B cell (primary cell): ENCODE results near the gene PGLYRP3. TPM values are rescaled to one million over a fixed set of nuclear protein-coding genes. Genes with fewer than 3 reads are reported as not detected.

ENCODE experiments used
- ATAC-seq: fragments of 200-7000 bp; cut with Tn5 transposase; one replicate; pipeline ENCODE4 v1.10.0; 2021; ENCODE audit warnings: low read depth, mild to moderate bottlenecking, moderate number of reproducible peaks, moderate library complexity
- CTCF ChIA-PET: fragments of 350-600 bp; sonication (Branson Sonifier 250); formaldehyde crosslinking; loops from one replicate; lab custom pipeline; 2021; ENCODE audit warnings: antibody characterized with exemption, inconsistent platforms; lab: Charles Lee
- POLR2A ChIA-PET: fragments of 350-600 bp; sonication (Branson Sonifier 250); formaldehyde crosslinking; loops from one replicate; lab custom pipeline; 2021; ENCODE audit warnings: antibody characterized with exemption; lab: Charles Lee
- DNase-seq: peaks from one replicate; pipeline ENCODE4 v3.0.0; 2013
- H2AFZ ChIP-seq: 2 replicates; pipeline ENCODE4 v1.6.1; 2012; ENCODE audit warnings: mild to moderate bottlenecking, low read depth, low read length; ENCODE audit not compliant: insufficient read depth, poor library complexity, severe bottlenecking
- H3K27ac ChIP-seq, 2 donors: 1 replicate in 1 of 2; 2 replicates in 1 of 2; pipeline ENCODE4 v1.5.1; 2012 to 2013; ENCODE audit warnings: low read length in 2 of 2, mild to moderate bottlenecking in 2 of 2, moderate library complexity in 1 of 2
- H3K27me3 ChIP-seq, 4 experiments: fragments of 200-600 bp in 1 of 4; sonication (generic) in 1 of 4; replicated peaks in 1 of 4; 1 replicate in 2 of 4; 2 replicates in 2 of 4; pipeline versions ENCODE4 v1.6.1 to v1.7.0; 2013 to 2016; ENCODE audit warnings: low read length in 3 of 4, mild to moderate bottlenecking in 2 of 4, mixed read lengths in 1 of 4, moderate library complexity in 1 of 4; ENCODE audit not compliant: insufficient read depth in 4 of 4, control insufficient read depth in 3 of 4; ENCODE audit errors: control extremely low read depth in 1 of 4
- H3K36me3 ChIP-seq, 2 experiments: replicated peaks in 1 of 2; 1 replicate in 1 of 2; 2 replicates in 1 of 2; pipeline versions ENCODE4 v1.6.1 to v1.7.1; 2013; ENCODE audit warnings: low read length in 1 of 2; ENCODE audit not compliant: insufficient read depth in 2 of 2, control insufficient read depth in 1 of 2; ENCODE audit errors: control extremely low read depth in 1 of 2, extremely low read depth in 1 of 2
- H3K4me1 ChIP-seq, 2 donors: fragments of 200-600 bp in 1 of 2; sonication (generic) in 1 of 2; 1 replicate in 1 of 2; 2 replicates in 1 of 2; pipeline versions ENCODE4 v1.5.1 to v1.6.1; 2013 to 2017; ENCODE audit warnings: low read length in 2 of 2; ENCODE audit not compliant: control insufficient read depth in 2 of 2, insufficient read depth in 2 of 2
- H3K4me2 ChIP-seq: replicated peaks from 2 replicates; pipeline ENCODE3; 2012; ENCODE audit warnings: mild to moderate bottlenecking, low read depth, low read length; ENCODE audit not compliant: poor library complexity, severe bottlenecking
- H3K4me3 ChIP-seq, 5 experiments: fragments of 200-600 bp in 1 of 5; sonication (generic) in 1 of 5; 1 replicate in 3 of 5; 2 replicates in 2 of 5; pipeline versions ENCODE4 v1.5.1 to v1.7.0; 2011 to 2016; ENCODE audit warnings: low read length in 4 of 5, mild to moderate bottlenecking in 4 of 5, low read depth in 2 of 5, control low read depth in 1 of 5, moderate library complexity in 1 of 5; ENCODE audit not compliant: insufficient read depth in 1 of 5; ENCODE audit errors: control extremely low read depth in 1 of 5, extremely low read depth in 1 of 5
- H3K79me2 ChIP-seq: fragments of 200-600 bp; sonication (generic); one replicate; pipeline ENCODE4 v1.6.0; 2016; ENCODE audit warnings: low read length; ENCODE audit not compliant: control insufficient read depth, insufficient read depth
- H3K9ac ChIP-seq: fragments of 200-600 bp; sonication (generic); 2 replicates; pipeline ENCODE4 v1.6.1; 2017; ENCODE audit warnings: mild to moderate bottlenecking, low read length, moderate library complexity
- H3K9me3 ChIP-seq, 3 donors: one replicate each; pipeline versions ENCODE4 v1.6.1 to v1.7.1; 2013; ENCODE audit warnings: low read length in 2 of 3; ENCODE audit not compliant: control insufficient read depth in 2 of 3, insufficient read depth in 1 of 3; ENCODE audit errors: control extremely low read depth in 1 of 3
- H4K20me1 ChIP-seq: 2 replicates; pipeline ENCODE4 v1.6.0; 2012; ENCODE audit warnings: mild to moderate bottlenecking, low read length; ENCODE audit not compliant: insufficient read depth, control insufficient read depth, poor library complexity, severe bottlenecking
- H3K27ac Mint-ChIP-seq: one replicate; pipeline ENCODE4 v1.8.0; 2021; ENCODE audit warnings: mixed read lengths
- H3K27me3 Mint-ChIP-seq: one replicate; pipeline ENCODE4 v1.8.0; 2021; ENCODE audit warnings: mixed read lengths
- H3K4me1 Mint-ChIP-seq: one replicate; pipeline ENCODE4 v1.8.0; 2021; ENCODE audit warnings: mixed read lengths
- H3K4me3 Mint-ChIP-seq: one replicate; pipeline ENCODE4 v1.8.0; 2021; ENCODE audit warnings: mixed read lengths
- H3K9me3 Mint-ChIP-seq: one replicate; pipeline ENCODE4 v1.8.0; 2022; ENCODE audit warnings: mixed read lengths; ENCODE audit not compliant: insufficient read depth
- EZH2 ChIP-seq: IDR thresholded peaks from 2 replicates; pipeline ENCODE4 v1.6.1; 2012; ENCODE audit warnings: borderline replicate concordance, low read depth, mild to moderate bottlenecking, moderate library complexity, low read length; ENCODE audit not compliant: insufficient read depth, poor library complexity, severe bottlenecking
- WGBS: methylation state at CpG from one replicate; pipeline ENCODE4 v1.1.5; 2013; ENCODE audit warnings: missing lambda C conversion rate; ENCODE audit not compliant: insufficient coverage; 5-methylcytosine and 5-hydroxymethylcytosine counted together
- intact Hi-C: fragments of 100-400 bp; cut with micrococcal nuclease; formaldehyde crosslinking; loops from one replicate; pipeline ENCODE4 v1.10.0; 2022
- polyA plus RNA-seq: library from polyadenylated mRNA; depleted of rRNA; stranded (reverse); fragments of >200 nt; gene quantifications from 2 replicates; pipeline ENCODE4 v1.2.3, GENCODE V29; 2012
- total RNA-seq, 2 donors: library from RNA; stranded (reverse); fragments of 120-200 nt in 1 of 2; gene quantifications; 1 replicate in 1 of 2; 2 replicates in 1 of 2; pipeline versions ENCODE4 v1.2.3 to v1.2.4, GENCODE V29; 2013 to 2022
- TF ChIP-seq, protein P1 (sequence below): fragments of 200-600 bp; IDR thresholded peaks from one replicate; pipeline ENCODE4 v1.8.0; 2022; ENCODE audit warnings: antibody characterized with exemption, mild to moderate bottlenecking

Gene PGLYRP3
- total and polyA plus RNA-seq, 2 donors (not counting 1 experiment from before 2014, with no cell fraction given) = not detected

DNA sequence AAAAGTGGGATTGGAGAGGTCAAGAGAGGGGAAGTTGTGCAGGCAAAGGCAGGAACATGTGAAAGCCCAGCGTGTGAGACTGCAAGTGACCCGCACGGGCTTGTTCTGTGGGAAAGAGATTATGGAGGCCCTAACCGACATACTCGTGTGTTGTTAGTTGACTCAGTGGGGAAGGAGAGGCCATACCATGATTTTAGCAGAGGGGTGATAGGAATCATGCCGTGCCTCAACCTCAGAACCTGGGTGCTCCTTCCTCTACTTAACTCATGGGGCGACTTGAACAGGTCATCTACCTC lies 19.3 kb downstream of the PGLYRP3 start:
- Histone ChIP-seq H3K4me1 (peaks cover 40 to 50% of the 10 kb centered on the region in 2 donors), H3K79me2 (no peaks in the 10 kb centered on the region), H3K4me3 (peak overlapping the region in 1 of 5 experiments; percentile 33), H3K4me2 (peak overlapping the region; percentile 75), H4K20me1 (no peaks in the 10 kb centered on the region), H3K27me3 (peaks cover 0 to 5% (median 0%) of the 10 kb centered on the region in 4 experiments), H3K36me3 (no peaks in the 10 kb centered on the region), H3K27ac (no peak overlapping the region), H2AFZ (no peak overlapping the region), H3K9ac (no peak overlapping the region), H3K9me3 (peaks cover 0 to 9% (median 0%) of the 10 kb centered on the region in 3 donors)
- intact Hi-C loops = no loop called here
- H3K9me3 Mint-ChIP-seq = no peaks in the 10 kb centered on the region
- DNase-seq (no peak), ATAC-seq (no peak)
- H3K27ac Mint-ChIP-seq = no peak overlapping the region
- H3K27me3 Mint-ChIP-seq = peaks cover 5% of the 10 kb centered on the region
- ChIA-PET CTCF (no interaction called here), POLR2A (no interaction called here)
- H3K4me3 Mint-ChIP-seq = peak overlapping the region; percentile 37
- WGBS = 88% methylated on average over 7 of the region's 7 CpGs
- TF ChIP-seq, protein P1, sequence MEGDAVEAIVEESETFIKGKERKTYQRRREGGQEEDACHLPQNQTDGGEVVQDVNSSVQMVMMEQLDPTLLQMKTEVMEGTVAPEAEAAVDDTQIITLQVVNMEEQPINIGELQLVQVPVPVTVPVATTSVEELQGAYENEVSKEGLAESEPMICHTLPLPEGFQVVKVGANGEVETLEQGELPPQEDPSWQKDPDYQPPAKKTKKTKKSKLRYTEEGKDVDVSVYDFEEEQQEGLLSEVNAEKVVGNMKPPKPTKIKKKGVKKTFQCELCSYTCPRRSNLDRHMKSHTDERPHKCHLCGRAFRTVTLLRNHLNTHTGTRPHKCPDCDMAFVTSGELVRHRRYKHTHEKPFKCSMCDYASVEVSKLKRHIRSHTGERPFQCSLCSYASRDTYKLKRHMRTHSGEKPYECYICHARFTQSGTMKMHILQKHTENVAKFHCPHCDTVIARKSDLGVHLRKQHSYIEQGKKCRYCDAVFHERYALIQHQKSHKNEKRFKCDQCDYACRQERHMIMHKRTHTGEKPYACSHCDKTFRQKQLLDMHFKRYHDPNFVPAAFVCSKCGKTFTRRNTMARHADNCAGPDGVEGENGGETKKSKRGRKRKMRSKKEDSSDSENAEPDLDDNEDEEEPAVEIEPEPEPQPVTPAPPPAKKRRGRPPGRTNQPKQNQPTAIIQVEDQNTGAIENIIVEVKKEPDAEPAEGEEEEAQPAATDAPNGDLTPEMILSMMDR = no peak
- TF ChIP-seq EZH2 = no peak
- peaks cover 56% of the 10 kb centered on the region for H3K4me1 Mint-ChIP-seq

DNA sequence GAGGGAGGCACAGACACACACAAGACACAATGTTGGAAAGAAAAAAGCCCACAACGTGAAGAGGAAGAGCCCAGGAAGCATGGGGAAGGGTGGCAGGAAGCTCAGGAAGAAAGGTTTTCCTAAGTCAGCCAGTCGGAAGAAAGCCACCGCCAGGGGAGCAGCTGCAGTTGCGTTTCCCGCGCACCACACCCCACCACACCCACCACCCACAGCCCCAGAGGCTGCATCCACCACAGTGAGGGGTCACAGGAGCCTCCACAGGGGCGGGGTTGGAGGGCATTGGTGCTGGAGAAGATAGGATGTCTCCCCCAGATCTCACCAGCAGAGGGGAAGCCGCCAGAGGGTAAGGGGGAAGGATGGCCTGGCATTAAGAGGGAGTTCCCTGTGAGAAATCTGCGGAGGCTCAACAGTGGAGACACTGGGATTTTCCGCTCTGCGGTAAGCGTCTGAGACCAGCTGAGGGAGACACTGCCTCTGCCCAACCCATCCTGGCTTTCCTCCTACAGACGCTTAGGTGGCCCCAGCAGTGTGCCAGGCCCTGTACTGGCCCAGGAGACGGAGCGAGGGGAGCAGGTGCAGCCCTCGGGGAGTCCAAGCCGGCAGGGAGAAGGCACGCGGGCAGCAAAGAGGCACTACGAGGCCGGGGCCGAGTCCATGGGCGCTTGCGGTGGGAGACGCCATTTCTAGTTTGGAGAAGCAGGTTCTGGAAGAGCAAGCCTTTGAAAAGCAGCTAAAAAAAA lies 19.8 kb downstream of the PGLYRP3 start:
- ChIA-PET CTCF (no interaction called here), POLR2A (no interaction called here)
- no peaks in the 10 kb centered on the region for H3K79me2 ChIP-seq
- H3K27ac Mint-ChIP-seq = no peak overlapping the region
- no peaks in the 10 kb centered on the region for H3K36me3 ChIP-seq
- TF ChIP-seq, protein P1 = no peak
- no peak for TF ChIP-seq EZH2
- no peak overlapping the region for H3K9ac ChIP-seq
- peak overlapping the region; percentile 49 for H2AFZ ChIP-seq
- H3K4me3 Mint-ChIP-seq = peak overlapping the region; percentile 9
- H3K4me1 ChIP-seq = peaks cover 40 to 50% of the 10 kb centered on the region in 2 donors
- peak overlapping the region; percentile 75 for H3K4me2 ChIP-seq
- ATAC-seq (no peak), DNase-seq (no peak)
- intact Hi-C loops = no loop called here
- H3K27me3 Mint-ChIP-seq = peaks cover 8% of the 10 kb centered on the region
- peaks cover 0 to 9% (median 0%) of the 10 kb centered on the region in 3 donors for H3K9me3 ChIP-seq
- H3K4me3 ChIP-seq = no peak overlapping the region
- no peaks in the 10 kb centered on the region for H4K20me1 ChIP-seq
- peaks cover 56% of the 10 kb centered on the region for H3K4me1 Mint-ChIP-seq
- H3K27ac ChIP-seq = no peak overlapping the region
- H3K27me3 ChIP-seq = peaks cover 0 to 5% (median 0%) of the 10 kb centered on the region in 4 experiments
- no peaks in the 10 kb centered on the region for H3K9me3 Mint-ChIP-seq
- 92% methylated on average over 18 of the region's 25 CpGs for WGBS
